ENCODE measurements around the gene PPM1E.
"Not testable (repeated sequence)": the region's sequence is repeated elsewhere in the genome, so short reads cannot be mapped to it uniquely, and the experiment has no call there.

Gene PPM1E

DNA sequence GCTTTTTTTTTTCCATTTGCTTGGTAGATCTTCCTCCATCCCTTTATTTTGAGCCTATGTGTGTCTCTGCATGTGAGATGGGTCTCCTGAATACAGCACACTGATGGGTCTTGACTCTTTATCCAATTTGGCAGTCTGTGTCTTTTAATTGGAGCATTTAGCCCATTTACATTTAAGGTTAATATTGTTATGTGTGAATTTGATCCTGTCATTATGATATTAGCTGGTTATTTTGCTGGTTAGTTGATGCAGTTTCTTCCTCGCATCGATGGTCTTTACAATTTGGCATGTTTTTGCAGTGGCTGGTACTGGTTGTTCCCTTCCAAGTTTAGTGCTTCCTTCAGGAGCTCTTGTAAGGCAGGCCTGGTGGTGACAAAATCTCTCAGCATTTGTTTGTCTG lies 94.5 kb downstream of the PPM1E start:
- not testable (repeated sequence) for DNase-seq

- DNase-seq, result no peak
Observed at GRCh38 chr17:58865301-58865700, 109.6 kb downstream of the PPM1E start.

GRCh38 chr17:58870747-58871146 lies 115.1 kb downstream of the PPM1E start:
- DNase-seq, result no peak

- no peak for DNase-seq
Observed at GRCh38 chr17:58873926-58874325, 118.3 kb downstream of the PPM1E start.

- DNase-seq, result no peak
Observed at GRCh38 chr17:58875261-58875660, 119.6 kb downstream of the PPM1E start.

DNA sequence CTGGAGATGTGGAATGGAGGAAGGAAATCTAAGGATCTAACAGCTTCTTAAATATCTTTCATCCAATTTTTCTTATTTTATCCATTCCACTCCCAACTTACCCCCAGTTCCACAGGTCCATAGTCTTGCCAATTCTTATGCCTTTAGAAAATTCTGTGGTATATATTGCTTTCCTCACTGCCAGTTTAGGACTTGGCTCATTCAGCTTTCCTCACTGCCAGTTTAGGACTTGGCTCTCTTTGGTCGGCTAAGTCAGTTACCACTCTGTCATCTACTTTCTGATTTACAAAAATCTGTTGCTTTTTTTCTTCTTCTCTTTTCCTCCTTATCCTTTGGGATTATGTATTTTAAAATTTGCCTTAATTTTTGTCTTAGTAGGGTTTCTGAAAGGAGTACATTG lies 128.5 kb downstream of the PPM1E start:
- no peak for DNase-seq

- DNase-seq, result no peak
Observed at GRCh38 chr17:58886514-58886913, 130.9 kb downstream of the PPM1E start.

- no peak for DNase-seq
Observed at GRCh38 chr17:58889928-58890327, 134.3 kb downstream of the PPM1E start.

- no peak for DNase-seq
Observed at GRCh38 chr17:58899191-58899590, 143.5 kb downstream of the PPM1E start.

GRCh38 chr17:58902322-58902721 lies 146.7 kb downstream of the PPM1E start:
- DNase-seq, result no peak

DNA sequence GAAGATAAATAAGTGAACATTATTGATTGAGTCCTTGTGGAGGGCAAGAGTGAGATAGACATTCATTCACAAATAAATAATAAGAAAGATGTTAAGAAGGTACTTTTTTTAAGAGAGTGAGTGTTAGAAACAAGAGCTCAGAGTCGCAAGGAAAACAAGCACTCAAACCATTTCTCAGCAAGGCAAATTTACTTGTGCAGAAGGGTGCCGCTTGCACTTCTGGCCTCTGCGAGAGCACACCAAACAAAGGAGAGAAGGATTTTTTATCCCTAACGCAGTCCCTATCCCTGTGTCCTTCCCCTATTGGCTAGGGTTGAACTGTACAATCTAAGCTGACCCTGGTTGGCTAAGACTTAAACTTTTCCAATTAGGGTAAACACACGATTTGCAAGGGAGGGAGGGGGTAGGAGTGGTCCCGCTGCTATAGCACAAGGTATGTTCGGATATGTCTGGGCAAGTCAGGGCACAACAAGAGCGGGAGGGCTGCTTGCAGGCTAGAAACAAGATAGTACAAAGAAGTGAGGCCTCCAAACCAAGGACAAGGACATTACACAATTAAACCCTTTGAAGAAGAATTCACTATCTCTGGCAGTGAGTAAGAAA lies 156.2 kb downstream of the PPM1E start:
- DNase-seq, result no peak

DNA sequence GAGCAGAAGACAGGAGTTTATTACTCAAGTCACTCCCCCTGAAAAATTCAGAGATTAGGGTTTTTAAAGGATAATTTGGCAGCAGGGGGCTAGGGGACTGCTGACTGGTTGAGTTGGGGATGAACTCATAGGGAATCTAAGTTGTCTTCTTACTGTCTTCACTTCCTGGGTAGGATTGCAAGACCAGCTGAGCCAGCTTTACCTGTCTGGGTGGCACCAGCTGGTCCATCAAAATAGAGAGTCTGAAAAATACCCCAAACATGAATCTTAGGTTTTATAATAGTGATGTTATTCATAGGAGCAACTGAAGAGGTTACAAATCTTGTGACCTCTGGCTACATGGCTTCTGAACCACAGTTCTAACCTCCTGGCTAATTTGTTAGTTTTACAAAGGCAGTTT lies 157.9 kb downstream of the PPM1E start:
- DNase-seq, result no peak

DNA sequence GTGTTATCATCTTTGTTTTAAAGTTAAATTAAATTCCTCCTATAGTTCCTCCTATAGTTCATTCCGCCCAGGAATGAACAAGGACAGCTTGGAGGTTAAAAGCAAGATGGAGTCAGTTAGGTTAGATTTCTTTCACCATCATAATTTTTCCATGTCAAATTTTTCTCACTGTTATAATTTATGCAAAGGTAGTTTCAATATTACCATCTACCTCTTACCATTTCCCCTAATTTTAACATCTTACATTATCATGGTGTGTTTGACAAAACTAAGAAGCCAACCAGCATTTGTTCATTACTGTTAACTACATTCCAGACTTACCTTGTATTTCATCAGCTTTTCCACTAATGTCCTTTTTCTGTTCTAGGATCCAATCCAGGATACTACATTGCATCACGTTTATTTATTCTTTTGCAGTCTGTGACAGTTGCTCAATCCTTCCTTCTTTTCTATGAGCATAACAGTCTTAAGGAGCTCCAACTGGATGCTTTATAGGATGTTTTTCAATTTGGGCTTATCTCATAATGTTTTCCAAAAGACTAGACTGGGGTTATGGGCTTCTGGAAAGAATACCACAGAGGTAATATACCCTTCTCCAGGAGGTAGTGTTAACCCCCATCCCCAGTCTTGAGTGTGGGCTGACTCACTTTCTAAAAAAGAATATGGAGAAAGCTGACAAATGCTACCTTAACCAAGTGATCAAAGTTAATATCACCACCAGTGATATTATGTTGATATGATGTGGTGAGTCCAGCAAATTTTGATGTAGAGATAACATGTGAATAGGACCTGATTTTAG lies 158.5 kb downstream of the PPM1E start:
- no peak for DNase-seq

DNA sequence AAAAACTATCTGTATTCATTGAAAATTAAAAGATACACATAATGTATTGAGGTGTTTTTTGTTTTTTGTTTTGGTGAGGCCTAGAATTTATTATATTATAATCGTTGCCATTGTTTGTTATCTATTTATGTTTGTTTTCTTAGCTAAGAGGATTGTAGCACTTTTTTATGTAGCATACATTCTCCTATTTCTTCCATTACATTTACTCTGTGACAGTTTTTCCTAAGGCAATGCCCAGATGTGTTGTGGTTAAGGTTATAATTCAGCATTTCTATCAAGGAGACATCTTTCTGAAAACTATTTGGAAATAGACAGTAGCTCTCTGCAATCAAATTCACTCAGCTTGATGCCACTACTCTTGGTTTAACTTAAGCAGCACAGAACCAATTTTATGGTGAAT lies 161.6 kb downstream of the PPM1E start:
- no peak for DNase-seq

GRCh38 chr17:58918072-58918471 lies 162.4 kb downstream of the PPM1E start:
- no peak for DNase-seq

DNA sequence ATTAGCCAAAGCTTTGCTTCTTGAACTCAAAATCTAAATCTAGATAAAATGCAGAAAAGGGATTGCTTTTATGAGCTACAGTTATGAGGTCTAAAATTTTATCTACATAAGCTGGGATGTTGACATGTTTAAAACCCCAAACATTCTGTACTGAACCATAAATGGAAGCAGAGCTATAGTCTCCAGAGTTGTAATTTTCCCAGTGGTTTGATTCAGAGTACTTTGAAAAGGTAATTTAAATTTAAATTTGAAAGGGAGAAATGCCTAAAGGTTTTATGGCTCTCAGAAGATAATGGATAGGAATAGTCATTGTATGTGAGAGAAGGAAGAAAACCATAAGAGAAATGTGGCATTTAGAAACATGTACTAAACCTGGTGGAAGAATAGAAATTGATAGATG lies 163.2 kb downstream of the PPM1E start:
- no peak for DNase-seq

GRCh38 chr17:58920773-58921172 lies 165.1 kb downstream of the PPM1E start:
- no peak for DNase-seq

GRCh38 chr17:58932956-58933355 lies 177.3 kb downstream of the PPM1E start:
- DNase-seq, result no peak

DNA sequence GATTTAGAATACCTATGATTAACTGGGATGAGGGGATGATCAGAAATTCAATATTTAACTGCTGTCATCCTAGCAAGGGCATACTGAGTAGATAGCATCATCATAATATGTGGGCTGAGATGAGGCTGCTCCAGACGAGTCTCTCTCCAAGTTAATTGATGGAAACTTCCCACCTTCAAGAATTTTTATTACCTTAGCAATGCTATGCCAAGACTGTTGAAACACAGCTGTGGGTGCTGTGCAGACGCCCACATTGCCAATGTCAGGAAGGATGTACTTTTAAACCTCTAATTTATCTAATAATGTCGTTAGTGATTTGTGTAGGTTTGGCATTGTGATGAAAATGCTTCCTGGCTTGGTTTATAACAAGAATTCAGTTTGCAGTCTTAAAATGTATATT lies 180.6 kb downstream of the PPM1E start:
- DNase-seq, result no peak

DNA sequence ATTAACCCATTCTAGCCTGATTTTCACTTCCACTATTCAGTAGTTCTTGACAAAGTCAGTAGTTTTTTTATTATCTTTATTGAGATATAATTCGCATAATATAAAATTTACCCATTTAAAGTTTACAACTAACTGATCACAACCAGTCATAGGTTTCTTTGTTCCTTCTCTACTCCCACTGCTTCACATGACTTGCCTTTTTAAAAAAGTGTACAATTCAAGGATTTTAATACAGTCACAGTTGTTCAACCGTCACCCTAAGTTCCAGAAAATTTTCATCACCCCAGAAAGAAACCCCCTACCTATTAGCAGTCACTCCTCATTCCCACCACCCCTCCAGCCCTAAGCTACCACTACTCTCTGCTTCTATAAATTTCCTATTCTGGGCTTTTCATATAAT lies 188.5 kb downstream of the PPM1E start:
- DNase-seq, result no peak

GRCh38 chr17:58947411-58947810 lies 191.8 kb downstream of the PPM1E start:
- no peak for DNase-seq

DNA sequence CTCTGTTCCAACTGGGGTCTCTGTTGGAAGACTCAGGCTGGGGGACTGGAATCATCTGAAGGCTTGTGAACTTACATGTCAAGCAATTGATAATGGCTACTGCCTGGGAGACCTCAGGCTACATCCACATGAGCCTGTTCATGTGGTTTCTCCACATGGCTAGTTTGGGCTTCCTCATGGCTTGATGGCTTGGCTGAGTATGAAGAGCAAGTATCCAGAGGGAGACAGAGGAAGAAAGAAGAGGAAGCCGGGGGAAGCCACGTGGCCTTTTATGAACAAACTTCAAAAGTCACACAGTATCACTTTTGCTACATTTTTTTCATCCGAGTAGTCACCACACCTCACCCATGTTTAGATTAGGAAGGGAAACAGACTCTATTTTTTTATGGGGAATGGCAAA lies 192.2 kb downstream of the PPM1E start:
- DNase-seq, result no peak

- DNase-seq, result not testable (repeated sequence)
Observed at GRCh38 chr17:58954358-58954757, 198.7 kb downstream of the PPM1E start.

DNA sequence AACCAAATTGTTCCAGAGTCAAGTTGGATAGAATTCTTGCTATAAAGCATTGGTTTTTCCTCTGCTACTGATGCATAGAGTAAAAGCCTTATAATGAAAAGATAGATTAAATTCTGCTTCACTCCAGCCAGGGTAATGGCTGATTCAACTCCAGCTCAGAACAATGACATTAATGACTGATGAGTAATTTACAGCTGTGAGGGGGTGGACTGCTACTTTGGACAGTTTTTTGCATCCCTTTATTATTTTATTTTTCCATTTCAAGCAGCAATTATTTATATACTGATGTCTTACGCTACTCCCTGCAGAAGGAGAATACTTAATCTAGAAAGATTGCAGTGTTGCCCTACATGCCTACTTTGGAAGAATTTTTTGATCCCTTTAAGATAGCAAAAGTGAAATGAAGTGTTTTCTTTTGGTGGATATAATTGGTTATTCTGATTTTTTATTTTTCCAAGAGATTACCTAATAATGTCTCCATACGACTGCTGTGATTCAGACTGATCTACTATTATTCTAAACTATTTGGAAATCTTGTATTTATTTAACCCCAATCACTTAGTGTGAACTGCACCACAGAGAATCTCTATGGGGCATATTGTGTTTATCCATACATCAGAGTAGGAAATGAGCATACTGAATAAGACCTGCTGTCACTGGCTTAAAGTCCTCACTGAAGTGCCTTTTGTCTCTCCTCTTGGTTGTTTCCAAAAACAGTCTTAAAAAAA lies 201.5 kb downstream of the PPM1E start:
- no peak for DNase-seq
